Esophagus muscularis mucosa (tissue), 3 donors: ENCODE results near the gene FAT1.

Experiments used
- POLR2A ChIP-seq: fragments of 450-650 bp; IDR thresholded peaks from one replicate; pipeline ENCODE4 v1.6.1; 2017; ENCODE audit warnings: antibody characterized with exemption, moderate library complexity, mild to moderate bottlenecking, low read depth
- TF ChIP-seq, protein P1 (sequence below), 3 experiments: fragments of 200-600 bp in 2 of 3; fragments of 450-650 bp in 1 of 3; sonication (generic) in 2 of 3; IDR thresholded peaks; one replicate each; pipeline ENCODE4 v1.5.1; 2017 to 2019; ENCODE audit warnings: antibody characterized with exemption in 3 of 3, mild to moderate bottlenecking in 2 of 3, moderate library complexity in 1 of 3

DNA sequence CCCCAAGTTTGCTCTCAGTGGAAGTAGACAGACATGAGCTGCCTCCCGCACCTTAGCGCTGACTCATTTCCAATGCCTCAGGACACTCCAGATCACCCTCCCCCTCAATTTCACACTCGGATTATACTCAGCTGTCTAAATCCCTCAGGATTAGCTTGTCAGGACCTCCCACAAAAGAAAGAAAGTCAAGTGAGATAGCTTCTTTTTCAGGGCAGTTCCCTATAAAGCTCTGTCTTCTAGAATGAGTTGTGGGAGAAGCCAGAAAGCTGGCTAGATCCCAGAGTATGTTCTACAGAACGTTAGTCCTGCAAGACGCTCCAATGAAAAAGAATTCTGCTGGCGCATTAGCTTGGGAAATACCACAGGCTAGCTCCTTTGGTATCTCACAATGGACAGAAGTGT lies 117.1 kb downstream of the FAT1 start:
- no peak for TF ChIP-seq POLR2A
- TF ChIP-seq, protein P1, sequence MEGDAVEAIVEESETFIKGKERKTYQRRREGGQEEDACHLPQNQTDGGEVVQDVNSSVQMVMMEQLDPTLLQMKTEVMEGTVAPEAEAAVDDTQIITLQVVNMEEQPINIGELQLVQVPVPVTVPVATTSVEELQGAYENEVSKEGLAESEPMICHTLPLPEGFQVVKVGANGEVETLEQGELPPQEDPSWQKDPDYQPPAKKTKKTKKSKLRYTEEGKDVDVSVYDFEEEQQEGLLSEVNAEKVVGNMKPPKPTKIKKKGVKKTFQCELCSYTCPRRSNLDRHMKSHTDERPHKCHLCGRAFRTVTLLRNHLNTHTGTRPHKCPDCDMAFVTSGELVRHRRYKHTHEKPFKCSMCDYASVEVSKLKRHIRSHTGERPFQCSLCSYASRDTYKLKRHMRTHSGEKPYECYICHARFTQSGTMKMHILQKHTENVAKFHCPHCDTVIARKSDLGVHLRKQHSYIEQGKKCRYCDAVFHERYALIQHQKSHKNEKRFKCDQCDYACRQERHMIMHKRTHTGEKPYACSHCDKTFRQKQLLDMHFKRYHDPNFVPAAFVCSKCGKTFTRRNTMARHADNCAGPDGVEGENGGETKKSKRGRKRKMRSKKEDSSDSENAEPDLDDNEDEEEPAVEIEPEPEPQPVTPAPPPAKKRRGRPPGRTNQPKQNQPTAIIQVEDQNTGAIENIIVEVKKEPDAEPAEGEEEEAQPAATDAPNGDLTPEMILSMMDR (IDR thresholded peaks at IDR 0.05) = no peak
